ENCODE results near the gene DHX40. TPM values are rescaled to one million over a fixed set of nuclear protein-coding genes. Genes with fewer than 3 reads are reported as not detected.

DHX40 gene, protein sequence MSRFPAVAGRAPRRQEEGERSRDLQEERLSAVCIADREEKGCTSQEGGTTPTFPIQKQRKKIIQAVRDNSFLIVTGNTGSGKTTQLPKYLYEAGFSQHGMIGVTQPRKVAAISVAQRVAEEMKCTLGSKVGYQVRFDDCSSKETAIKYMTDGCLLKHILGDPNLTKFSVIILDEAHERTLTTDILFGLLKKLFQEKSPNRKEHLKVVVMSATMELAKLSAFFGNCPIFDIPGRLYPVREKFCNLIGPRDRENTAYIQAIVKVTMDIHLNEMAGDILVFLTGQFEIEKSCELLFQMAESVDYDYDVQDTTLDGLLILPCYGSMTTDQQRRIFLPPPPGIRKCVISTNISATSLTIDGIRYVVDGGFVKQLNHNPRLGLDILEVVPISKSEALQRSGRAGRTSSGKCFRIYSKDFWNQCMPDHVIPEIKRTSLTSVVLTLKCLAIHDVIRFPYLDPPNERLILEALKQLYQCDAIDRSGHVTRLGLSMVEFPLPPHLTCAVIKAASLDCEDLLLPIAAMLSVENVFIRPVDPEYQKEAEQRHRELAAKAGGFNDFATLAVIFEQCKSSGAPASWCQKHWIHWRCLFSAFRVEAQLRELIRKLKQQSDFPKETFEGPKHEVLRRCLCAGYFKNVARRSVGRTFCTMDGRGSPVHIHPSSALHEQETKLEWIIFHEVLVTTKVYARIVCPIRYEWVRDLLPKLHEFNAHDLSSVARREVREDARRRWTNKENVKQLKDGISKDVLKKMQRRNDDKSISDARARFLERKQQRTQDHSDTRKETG
- 32.8 and 38.9 TPM in 2 replicates for total RNA-seq (2021)
- Bru-seq, nascent RNA, result percentile 68 among the genes with signal in this experiment
- BruChase-seq, experiment 1, labeled RNA remaining after a 2-hour chase, result percentile 65 among the genes with signal in this experiment
- BruChase-seq, experiment 2, labeled RNA remaining after a 6-hour chase, result percentile 82 among the genes with signal in this experiment
- long read RNA-seq, transcript DHX40-201 (18 exons, 3,660 nt), result major isoform, 24 of 35 reads
- long read RNA-seq, partial matches to known transcripts, result 5 of 35 reads
- long read RNA-seq, other reads (novel, unspliced or antisense), result 6 of 35 reads

DNA sequence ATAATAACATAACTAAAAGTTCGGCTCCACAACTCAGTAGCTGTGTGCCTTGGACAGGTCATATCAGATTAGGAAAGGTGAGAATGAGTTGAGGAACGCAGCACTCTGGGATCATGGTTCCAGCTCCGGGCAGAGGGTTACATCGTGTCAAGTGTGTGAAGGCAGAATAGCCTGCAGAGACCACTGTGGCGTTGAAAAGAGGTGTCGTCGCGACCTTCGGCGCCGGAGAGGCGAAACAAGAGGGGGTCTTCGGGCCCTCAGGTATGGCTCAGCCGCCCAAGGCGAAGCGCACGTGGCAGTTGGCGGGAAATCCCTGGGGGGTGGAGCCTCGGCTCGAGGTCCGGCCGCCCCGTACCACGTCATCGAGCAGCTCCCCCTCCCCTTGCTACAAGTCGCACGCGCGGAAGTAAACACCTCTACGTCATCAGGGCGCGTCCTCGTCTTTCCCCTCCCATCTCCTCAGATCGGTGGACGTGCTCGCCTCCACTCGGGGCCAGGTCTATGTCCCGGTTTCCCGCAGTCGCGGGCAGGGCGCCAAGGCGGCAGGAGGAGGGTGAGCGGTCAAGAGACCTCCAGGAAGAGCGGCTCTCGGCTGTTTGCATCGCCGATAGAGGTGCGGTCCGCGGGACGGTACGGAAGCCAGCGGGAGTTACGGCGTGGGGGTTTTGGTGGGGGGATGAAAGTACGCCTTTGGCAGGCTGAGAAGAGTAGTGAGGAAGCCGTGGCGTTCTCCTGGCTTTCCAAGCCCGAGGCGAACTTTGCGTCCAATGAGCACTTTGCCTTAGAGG is at the start of gene DHX40:
Gene DHX40 (plus strand): TSS at position 440 of the 788 bp plus-strand sequence. CDS start 62 bp downstream, at position 502.
- POLR2A ChIA-PET (ENCODE audit: unreplicated experiment), result interaction anchor here (0.6 to 0.7 kb wide), 2 partner anchors 57 to 1229 kb away, joined by 3 to 4 read pairs; no protein-coding TSS in a partner anchor
- Histone ChIP-seq H3K9me2 (ENCODE audit: insufficient read depth) (no peaks in the 10 kb centered on the region), H3K4me2 (peak within 1 kb of the TSS; percentile 78), H3K27me3 (ENCODE audit: insufficient read depth, low read depth) (no peaks in the 10 kb centered on the region), H3K27ac (no peak within 1 kb of the TSS; the same call in 1 of the 2 replicates), H3F3A (ENCODE audit: insufficient read depth, low read depth) (0 out of 2 replicates have a peak, but pooled peaks cover 5% of the 10 kb centered on the region), H3K36me3 (ENCODE audit: low read depth) (peaks cover 4% of the 10 kb centered on the region; the same call in 1 of the 2 replicates), H3K4me1 (replicated peaks; ENCODE audit: insufficient read depth) (peaks cover 9% of the 10 kb centered on the region; the same call in 1 of the 2 replicates), H2AFZ (peak within 1 kb of the TSS; percentile 100), H4K20me1 (ENCODE audit: insufficient read depth) (peaks cover 5% of the 10 kb centered on the region), H3K79me2 (ENCODE audit: low read depth) (peaks cover 22% of the 10 kb centered on the region), H3K4me3 (peak within 1 kb of the TSS; percentile 90), H3K9me3 (ENCODE audit: insufficient read depth, low read depth) (no peaks in the 10 kb centered on the region; the same call in 1 of the 2 replicates)
- BruUV-seq (replicated peaks), result no TSS peak
- intact Hi-C loops (cut with micrococcal nuclease; ENCODE audit: unreplicated experiment), result no loop called here
- TF ChIP-seq, protein P1, sequence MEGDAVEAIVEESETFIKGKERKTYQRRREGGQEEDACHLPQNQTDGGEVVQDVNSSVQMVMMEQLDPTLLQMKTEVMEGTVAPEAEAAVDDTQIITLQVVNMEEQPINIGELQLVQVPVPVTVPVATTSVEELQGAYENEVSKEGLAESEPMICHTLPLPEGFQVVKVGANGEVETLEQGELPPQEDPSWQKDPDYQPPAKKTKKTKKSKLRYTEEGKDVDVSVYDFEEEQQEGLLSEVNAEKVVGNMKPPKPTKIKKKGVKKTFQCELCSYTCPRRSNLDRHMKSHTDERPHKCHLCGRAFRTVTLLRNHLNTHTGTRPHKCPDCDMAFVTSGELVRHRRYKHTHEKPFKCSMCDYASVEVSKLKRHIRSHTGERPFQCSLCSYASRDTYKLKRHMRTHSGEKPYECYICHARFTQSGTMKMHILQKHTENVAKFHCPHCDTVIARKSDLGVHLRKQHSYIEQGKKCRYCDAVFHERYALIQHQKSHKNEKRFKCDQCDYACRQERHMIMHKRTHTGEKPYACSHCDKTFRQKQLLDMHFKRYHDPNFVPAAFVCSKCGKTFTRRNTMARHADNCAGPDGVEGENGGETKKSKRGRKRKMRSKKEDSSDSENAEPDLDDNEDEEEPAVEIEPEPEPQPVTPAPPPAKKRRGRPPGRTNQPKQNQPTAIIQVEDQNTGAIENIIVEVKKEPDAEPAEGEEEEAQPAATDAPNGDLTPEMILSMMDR (conservative IDR thresholded peaks at IDR 0.05), result no peak
- TF ChIP-seq EZH2 (IDR thresholded peaks at IDR 0.05; ENCODE audit: low read depth), result no peak
- DNase-seq, result peak; percentile 76 to 79
- CTCF ChIA-PET, result interaction anchor here (0.6 kb wide), 1 partner anchor 249 kb away, joined by 11 read pairs; no protein-coding TSS in a partner anchor

DNA sequence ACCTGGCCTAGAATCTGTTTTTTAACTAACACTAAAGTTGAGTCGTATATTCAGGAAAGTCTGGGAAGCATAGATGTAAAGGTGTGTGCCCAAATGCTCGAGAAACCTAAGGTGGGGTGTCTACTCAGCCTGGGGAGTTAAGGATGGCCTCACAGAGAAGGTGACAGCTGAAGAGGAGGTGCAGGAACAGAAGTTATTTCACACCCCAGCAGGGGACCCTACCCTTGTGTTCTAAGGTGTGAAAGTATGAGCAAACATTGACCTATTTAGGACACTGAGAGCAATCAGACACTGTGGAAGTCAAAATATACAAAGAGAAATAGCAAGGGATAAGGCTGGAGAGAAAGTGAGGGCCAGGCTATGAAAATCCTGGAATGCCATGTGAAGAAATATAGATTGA is 49.0 kb upstream of the DHX40 start:
- CTCF ChIA-PET, result no interaction called here
- H3K79me2 ChIP-seq (ENCODE audit: low read depth), result no peaks in the 10 kb centered on the region
- TF ChIP-seq, protein P1 (conservative IDR thresholded peaks at IDR 0.05), result no peak
- no peaks in the 10 kb centered on the region for H3K36me3 ChIP-seq (ENCODE audit: low read depth)
- H4K20me1 ChIP-seq (ENCODE audit: insufficient read depth), result no peaks in the 10 kb centered on the region
- H3K4me1 ChIP-seq (replicated peaks; ENCODE audit: insufficient read depth), result peaks cover 12% of the 10 kb centered on the region; the same call in 1 of the 2 replicates
- no peak for DNase-seq
- peaks cover 5% of the 10 kb centered on the region; the same call in 1 of the 2 replicates for H3F3A ChIP-seq (ENCODE audit: insufficient read depth, low read depth)
- no peak overlapping the region for H2AFZ ChIP-seq
- no peaks in the 10 kb centered on the region for H3K9me3 ChIP-seq (ENCODE audit: insufficient read depth, low read depth)
- H3K27ac ChIP-seq, result no peak overlapping the region
- POLR2A ChIA-PET (ENCODE audit: unreplicated experiment), result no interaction called here
- H3K9me2 ChIP-seq (ENCODE audit: insufficient read depth), result no peaks in the 10 kb centered on the region
- H3K4me3 ChIP-seq, result no peak overlapping the region
- no peaks in the 10 kb centered on the region for H3K27me3 ChIP-seq (ENCODE audit: insufficient read depth, low read depth)
- no peak overlapping the region for H3K4me2 ChIP-seq
- BruUV-seq (replicated peaks), result no TSS peak
- intact Hi-C loops (cut with micrococcal nuclease; ENCODE audit: unreplicated experiment), result no loop called here

All from PC-9 (cell line).